Sigmoid colon (tissue), 7 donors: Measurements from ENCODE around the gene ITLN2. TPM values are rescaled to one million over a fixed set of nuclear protein-coding genes. Genes with fewer than 3 reads are reported as not detected.

Experiments used
- DNase-seq: peaks from one replicate; pipeline ENCODE4 v3.0.0-alpha.2; 2019
- H3K27ac ChIP-seq, 4 donors: fragments of 200-600 bp; sonication (generic); one replicate each; pipeline ENCODE4 v1.5.1; 2016 to 2019; ENCODE audit warnings: mild to moderate bottlenecking in 1 of 4
- H3K27me3 ChIP-seq, 3 donors: fragments of 200-600 bp; sonication (generic); one replicate each; pipeline ENCODE4 v1.5.1; 2019; ENCODE audit warnings: mild to moderate bottlenecking in 1 of 3
- H3K36me3 ChIP-seq, 4 donors: fragments of 200-600 bp; sonication (generic); one replicate each; pipeline ENCODE4 v1.5.1; 2016 to 2019
- H3K4me1 ChIP-seq, 4 donors: fragments of 200-600 bp; sonication (generic); one replicate each; pipeline ENCODE4 v1.5.1; 2017 to 2019
- H3K4me3 ChIP-seq, 4 donors: fragments of 200-600 bp; sonication (generic); one replicate each; pipeline ENCODE4 v1.5.1; 2017 to 2019; ENCODE audit warnings: mild to moderate bottlenecking in 2 of 4, moderate library complexity in 1 of 4
- H3K9me3 ChIP-seq, 4 donors: fragments of 200-600 bp in 3 of 4; sonication (generic) in 3 of 4; one replicate each; pipeline versions ENCODE4 v1.5.1 to v1.6.1; 2013 to 2019
- CTCF ChIP-seq, 4 experiments: fragments of 450-650 bp in 3 of 4; fragments of 200-600 bp in 1 of 4; IDR thresholded peaks; one replicate each; pipeline ENCODE4 v1.5.1; 2016 to 2019; ENCODE audit warnings: antibody characterized with exemption in 4 of 4, mild to moderate bottlenecking in 3 of 4, moderate library complexity in 2 of 4
- EP300 ChIP-seq, 4 donors: sonication (generic); formaldehyde crosslinking; IDR thresholded peaks; one replicate each; pipeline ENCODE4 v1.6.1; 2017; ENCODE audit warnings: antibody characterized with exemption in 4 of 4
- POLR2A ChIP-seq, 2 donors: fragments of 450-650 bp; IDR thresholded peaks; one replicate each; pipeline ENCODE4 v1.6.1; 2016; ENCODE audit warnings: antibody characterized with exemption in 2 of 2, mild to moderate bottlenecking in 2 of 2, moderate library complexity in 2 of 2
- POLR2AphosphoS5 ChIP-seq, 4 donors: sonication (generic); formaldehyde crosslinking; IDR thresholded peaks; one replicate each; pipeline ENCODE4 v1.6.1; 2017; ENCODE audit warnings: antibody characterized with exemption in 4 of 4
- WGBS, 2 donors: extraction: QIAGEN DNeasy Blood & Tissue Kit; methylation state at CpG; one replicate each; pipeline ENCODE4 v1.1.7; 2013; 5-methylcytosine and 5-hydroxymethylcytosine counted together
- intact Hi-C: fragments of 100-400 bp; cut with DNase I; formaldehyde crosslinking; loops from one replicate; pipeline ENCODE4 v1.15.1; 2023
- polyA plus RNA-seq, 3 donors: library from polyadenylated mRNA; stranded (reverse); fragments of 200-250 nt; gene quantifications; one replicate each; pipeline ENCODE4 v1.2.3, GENCODE V29; 2013
- total RNA-seq, 4 donors: library from RNA; depleted of rRNA; stranded (reverse); fragments of >200 nt; gene quantifications; one replicate each; pipeline ENCODE4 v1.1.0, GENCODE V29; 2016
- donor health status: healthy with polysubstance abuse.
- donor health status: Bipolar disorder and iron deficiency.
- donor health status: healthy.

ITLN2 gene
- total and polyA plus RNA-seq, 7 donors: 0.12 TPM; not detected in 6

DNA sequence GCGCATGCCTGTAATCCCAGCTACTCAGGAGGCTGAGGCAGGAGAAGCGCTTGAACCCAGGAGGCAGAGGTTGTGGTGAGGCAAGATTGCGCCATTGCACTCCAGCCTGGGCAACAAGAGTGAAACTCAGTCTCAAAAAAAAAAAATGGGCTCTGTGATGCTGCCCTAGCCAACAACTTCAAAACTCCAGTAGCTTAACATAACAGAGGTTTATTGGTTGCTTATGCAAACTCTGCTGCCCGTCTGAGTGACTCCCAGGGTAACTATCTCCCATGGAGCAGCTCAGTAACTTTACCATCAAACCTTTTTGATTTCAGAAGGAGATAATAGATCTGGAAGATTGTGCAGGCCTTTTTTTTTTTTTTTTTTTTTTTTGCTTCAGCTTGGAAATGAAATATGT, 18.9 kb upstream of the ITLN2 start:
- Histone ChIP-seq H3K9me3 (no peaks in the 10 kb centered on the region), H3K27me3 (no peaks in the 10 kb centered on the region), H3K4me1 (no peaks in the 10 kb centered on the region), H3K36me3 (no peaks in the 10 kb centered on the region), H3K27ac (no peak overlapping the region), H3K4me3 (no peak overlapping the region)
- 78 to 85% methylated on average over 4 of the region's 4 CpGs for WGBS, 2 donors
- TF ChIP-seq POLR2AphosphoS5 (IDR thresholded peaks at IDR 0.05): no peak
- no peak for TF ChIP-seq EP300 (IDR thresholded peaks at IDR 0.05)
- no peak for TF ChIP-seq CTCF (IDR thresholded peaks at IDR 0.05)
- no peak for TF ChIP-seq POLR2A (IDR thresholded peaks at IDR 0.05)
- DNase-seq: no peak
- intact Hi-C loops: no loop called here

DNA sequence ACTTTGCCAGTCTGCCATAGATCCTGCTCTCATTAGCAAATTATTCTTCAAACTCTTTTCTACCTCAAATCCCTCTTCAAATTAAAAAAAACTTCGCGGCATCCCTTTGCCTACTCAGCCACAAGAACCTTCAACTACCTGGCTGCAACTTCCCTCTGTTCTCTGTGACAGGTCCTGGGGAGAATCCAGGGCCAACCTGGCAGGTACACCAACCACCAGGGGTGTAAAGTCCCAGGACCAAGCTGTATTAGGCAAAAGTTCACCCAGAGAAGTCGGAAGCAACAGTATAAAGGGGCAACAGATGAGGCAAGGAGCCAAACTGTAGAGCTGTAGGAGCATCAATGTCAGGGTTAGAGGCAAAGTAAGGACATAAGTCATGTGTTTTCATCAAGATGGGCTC, 18.3 kb upstream of the ITLN2 start:
- TF ChIP-seq POLR2AphosphoS5 (IDR thresholded peaks at IDR 0.05) (no peak), CTCF (IDR thresholded peaks at IDR 0.05) (no peak)
- intact Hi-C loops: no loop called here
- WGBS, 2 donors: 52 to 55% methylated on average over 3 of the region's 3 CpGs

GRCh38 chr1:160971618-160972056, 17.0 kb upstream of the ITLN2 start:
- Histone ChIP-seq H3K27ac (no peak overlapping the region), H3K27me3 (no peaks in the 10 kb centered on the region), H3K36me3 (no peaks in the 10 kb centered on the region), H3K4me3 (no peak overlapping the region), H3K4me1 (no peaks in the 10 kb centered on the region), H3K9me3 (no peaks in the 10 kb centered on the region)
- intact Hi-C loops: no loop called here
- WGBS, 2 donors: 31 to 43% methylated on average over 6 of the region's 6 CpGs
- TF ChIP-seq CTCF (IDR thresholded peaks at IDR 0.05) (no peak), POLR2A (IDR thresholded peaks at IDR 0.05) (no peak), POLR2AphosphoS5 (IDR thresholded peaks at IDR 0.05) (no peak), EP300 (IDR thresholded peaks at IDR 0.05) (no peak)
- no peak for DNase-seq

More for the DNA sequence above, 18.3 kb upstream of the ITLN2 start:
- Histone ChIP-seq H3K4me1 (no peaks in the 10 kb centered on the region), H3K27ac (no peak overlapping the region), H3K9me3 (no peaks in the 10 kb centered on the region), H3K36me3 (no peaks in the 10 kb centered on the region), H3K27me3 (no peaks in the 10 kb centered on the region), H3K4me3 (no peak overlapping the region)
- DNase-seq: no peak

- 18 to 37% methylated on average over 4 of the region's 4 CpGs for WGBS, 2 donors
- H3K4me3 ChIP-seq: no peak overlapping the region
Observed at GRCh38 chr1:160963521-160963920, 8.9 kb upstream of the ITLN2 start.

More at GRCh38 chr1:160963521-160963920, 8.9 kb upstream of the ITLN2 start:
- no peaks in the 10 kb centered on the region for H3K4me1 ChIP-seq
- H3K9me3 ChIP-seq: no peaks in the 10 kb centered on the region
- intact Hi-C loops: no loop called here
- H3K27ac ChIP-seq: no peak overlapping the region
- no peak for DNase-seq
- H3K27me3 ChIP-seq: no peaks in the 10 kb centered on the region
- no peak for TF ChIP-seq EP300 (IDR thresholded peaks at IDR 0.05)
- no peak for TF ChIP-seq CTCF (IDR thresholded peaks at IDR 0.05)
- no peaks in the 10 kb centered on the region for H3K36me3 ChIP-seq
